OCI-LY1 (cell line): Measurements from ENCODE around the gene TOR3A.

Experiments
- H2AFZ ChIP-seq: fragments of 200-600 bp; sonication (generic), shearing (Covaris generic); 2 replicates; pipeline ENCODE4 v1.6.0; 2014; ENCODE audit warnings: antibody characterized with exemption, mild to moderate bottlenecking, low read length
- H3F3A ChIP-seq: fragments of 200-600 bp; sonication (generic), shearing (Covaris generic); 2 replicates; pipeline ENCODE4 v1.6.0; 2014; ENCODE audit warnings: mild to moderate bottlenecking, antibody characterized with exemption, low read length, moderate library complexity; ENCODE audit not compliant: insufficient read depth
- H3K27ac ChIP-seq: fragments of 200-600 bp; sonication (generic); 2 replicates; pipeline ENCODE4 v1.5.1; 2014; ENCODE audit warnings: low read length, mixed run types, mild to moderate bottlenecking, low read depth; ENCODE audit not compliant: poor library complexity, severe bottlenecking
- H3K27me3 ChIP-seq: fragments of 200-600 bp; sonication (generic); 2 replicates; pipeline ENCODE4 v1.6.0; 2014; ENCODE audit warnings: antibody characterized with exemption, mild to moderate bottlenecking, low read length, moderate library complexity; ENCODE audit not compliant: insufficient read depth
- H3K36me3 ChIP-seq: fragments of 200-600 bp; sonication (generic); 2 replicates; pipeline ENCODE4 v1.6.1; 2014; ENCODE audit warnings: mild to moderate bottlenecking, antibody characterized with exemption, low read length, moderate library complexity, mixed read lengths; ENCODE audit not compliant: insufficient read depth
- H3K4me1 ChIP-seq: fragments of 200-600 bp; sonication (generic); 2 replicates; pipeline ENCODE4 v1.5.1; 2014; ENCODE audit warnings: mild to moderate bottlenecking, low read length, moderate library complexity; ENCODE audit not compliant: insufficient read depth, severe bottlenecking
- H3K4me2 ChIP-seq: fragments of 200-600 bp; sonication (generic), shearing (Covaris generic); 2 replicates; pipeline ENCODE4 v1.6.1; 2014; ENCODE audit warnings: low read length
- H3K4me3 ChIP-seq: fragments of 200-600 bp; sonication (generic); 2 replicates; pipeline ENCODE4 v1.5.1; 2014; ENCODE audit warnings: low read length, low read depth, mild to moderate bottlenecking, mixed read lengths; ENCODE audit not compliant: poor library complexity, severe bottlenecking
- H3K79me2 ChIP-seq: fragments of 200-600 bp; shearing (Covaris generic); 2 replicates; pipeline ENCODE4 v1.6.1; 2016; ENCODE audit warnings: mixed run types, low read length, mixed read lengths; ENCODE audit not compliant: insufficient read depth
- H3K9ac ChIP-seq: fragments of 200-600 bp; sonication (generic), shearing (Covaris generic); 2 replicates; pipeline ENCODE4 v1.6.1; 2014; ENCODE audit warnings: mild to moderate bottlenecking, low read length, mixed read lengths
- H3K9me2 ChIP-seq: fragments of 200-600 bp; sonication (generic), shearing (Covaris generic); 2 replicates; pipeline ENCODE4 v1.6.1; 2014; ENCODE audit warnings: low read depth, mild to moderate bottlenecking, low read length, mixed read lengths
- H3K9me3 ChIP-seq: fragments of 200-600 bp; shearing (Covaris generic); 2 replicates; pipeline ENCODE4 v1.6.1; 2014; ENCODE audit warnings: low read length, mixed read lengths
- H4K20me1 ChIP-seq: fragments of 200-600 bp; sonication (generic), shearing (Covaris generic); 2 replicates; pipeline ENCODE4 v1.6.0; 2016; ENCODE audit warnings: mild to moderate bottlenecking, low read length; ENCODE audit not compliant: insufficient read depth
- CTCF ChIP-seq: fragments of 200-600 bp; sonication (generic), shearing (Covaris generic); IDR thresholded peaks from 2 replicates; pipeline ENCODE4 v1.5.1; 2017; ENCODE audit warnings: mild to moderate bottlenecking, antibody characterized with exemption, low read length, moderate library complexity, mixed read lengths
- EZH2 ChIP-seq: fragments of 200-600 bp; sonication (generic), shearing (Covaris generic); IDR thresholded peaks from 2 replicates; pipeline ENCODE4 v1.8.0; 2017; ENCODE audit warnings: borderline replicate concordance, mixed run types, mild to moderate bottlenecking, antibody characterized with exemption, low read length, moderate library complexity, mixed read lengths

TOR3A gene

DNA sequence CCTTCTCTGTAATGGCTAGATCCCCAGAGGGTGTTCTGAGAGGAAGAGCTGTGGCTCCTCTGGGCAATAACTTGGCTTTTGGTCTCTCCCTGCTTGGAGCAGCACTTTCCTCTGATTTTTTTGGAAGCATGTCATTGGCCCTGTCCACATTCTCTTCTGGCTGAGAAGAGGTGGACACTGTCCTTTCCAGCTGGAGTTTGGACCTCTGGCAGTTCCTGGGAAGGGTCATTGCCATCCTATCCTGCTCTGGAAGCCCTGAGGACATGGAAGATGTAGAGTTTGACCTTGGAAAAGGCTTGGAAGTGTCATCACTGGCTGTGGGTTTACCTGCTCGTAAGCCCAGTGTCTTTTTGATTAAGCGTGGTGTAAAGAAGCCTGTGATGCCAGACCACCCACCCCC is 26.8 kb downstream of the TOR3A start:
- peaks cover 40% of the 10 kb centered on the region for H3K36me3 ChIP-seq
- no peak overlapping the region for H3K4me2 ChIP-seq

DNA sequence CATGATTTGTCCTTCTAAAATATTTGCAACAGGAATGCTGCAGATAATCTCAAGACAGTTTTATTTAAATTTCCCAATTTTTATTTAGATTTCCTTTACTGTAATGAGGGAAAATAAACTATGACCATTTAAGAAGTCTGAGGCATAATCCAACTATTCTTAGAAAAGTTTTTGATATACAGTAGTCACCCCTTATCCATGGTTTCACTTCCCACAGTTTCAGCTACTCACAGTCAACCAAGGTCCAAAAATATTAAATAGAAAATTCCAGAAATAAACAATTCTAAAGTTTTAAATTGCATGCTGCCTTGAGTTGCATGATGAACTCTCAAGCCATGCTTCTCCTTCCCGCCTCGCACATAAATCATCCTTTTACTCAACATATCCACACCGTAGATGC is 33.3 kb downstream of the TOR3A start:
- TF ChIP-seq CTCF (no peak), EZH2 (no peak)
- H3K4me2 ChIP-seq: no peak overlapping the region
- no peaks in the 10 kb centered on the region for H3K9me3 ChIP-seq
- no peaks in the 10 kb centered on the region for H3K79me2 ChIP-seq
- H3K36me3 ChIP-seq: peaks cover 45% of the 10 kb centered on the region
- H2AFZ ChIP-seq: no peak overlapping the region
- no peaks in the 10 kb centered on the region for H3K9me2 ChIP-seq
- H3K27me3 ChIP-seq: no peaks in the 10 kb centered on the region
- no peak overlapping the region for H3K27ac ChIP-seq
- H3F3A ChIP-seq: no peaks in the 10 kb centered on the region
- H3K4me3 ChIP-seq: no peak overlapping the region
- H3K4me1 ChIP-seq: no peaks in the 10 kb centered on the region
- no peak overlapping the region for H3K9ac ChIP-seq
- H4K20me1 ChIP-seq: no peaks in the 10 kb centered on the region

More for the DNA sequence above, 26.8 kb downstream of the TOR3A start:
- H3F3A ChIP-seq: no peaks in the 10 kb centered on the region
- no peak overlapping the region for H3K27ac ChIP-seq
- H3K9me2 ChIP-seq: no peaks in the 10 kb centered on the region
- H3K27me3 ChIP-seq: no peaks in the 10 kb centered on the region
- H3K9ac ChIP-seq: no peak overlapping the region
- no peak overlapping the region for H3K4me3 ChIP-seq
- H3K79me2 ChIP-seq: no peaks in the 10 kb centered on the region
- TF ChIP-seq EZH2: no peak
- no peak for TF ChIP-seq CTCF
- no peaks in the 10 kb centered on the region for H3K4me1 ChIP-seq
- H3K9me3 ChIP-seq: no peaks in the 10 kb centered on the region
- H4K20me1 ChIP-seq: no peaks in the 10 kb centered on the region
- H2AFZ ChIP-seq: no peak overlapping the region

DNA sequence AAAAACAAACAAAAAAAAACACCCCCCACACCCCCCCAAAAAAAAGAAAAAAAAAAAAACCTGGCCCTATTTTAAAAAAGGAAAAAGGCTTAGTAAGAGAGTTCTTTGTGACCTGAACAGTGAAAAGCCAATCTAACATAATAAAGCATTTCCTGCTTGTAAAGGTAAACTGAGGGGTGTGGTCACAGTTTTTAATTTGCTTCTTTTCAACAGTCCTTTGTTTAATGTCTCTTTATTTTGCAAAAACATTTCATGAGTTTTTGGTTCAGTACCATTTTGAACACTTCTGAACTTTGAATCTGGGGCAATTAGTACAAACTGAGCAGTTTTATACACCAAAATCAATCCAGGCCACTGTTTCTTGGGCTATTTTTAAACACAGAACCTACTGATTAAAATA is 37.6 kb downstream of the TOR3A start:
- Histone ChIP-seq H3K9ac (no peak overlapping the region), H4K20me1 (no peaks in the 10 kb centered on the region), H3F3A (no peaks in the 10 kb centered on the region), H3K36me3 (peaks cover 29% of the 10 kb centered on the region), H3K27me3 (no peaks in the 10 kb centered on the region), H3K4me3 (no peak overlapping the region), H3K4me1 (no peaks in the 10 kb centered on the region), H3K9me3 (no peaks in the 10 kb centered on the region), H2AFZ (no peak overlapping the region), H3K79me2 (no peaks in the 10 kb centered on the region), H3K27ac (no peak overlapping the region), H3K9me2 (no peaks in the 10 kb centered on the region), H3K4me2 (no peak overlapping the region)
- no peak for TF ChIP-seq EZH2
- TF ChIP-seq CTCF: no peak
